GM19395 (cell line): ENCODE results near the gene UBQLN3.
A peak's percentile ranks its signal among the peaks of the same experiment; 100 is the strongest.

Source experiments
- ATAC-seq: cut with Tn5 transposase; IDR thresholded peaks from one replicate; pipeline ENCODE4 v1.9.1; 2021; ENCODE audit warnings: mild to moderate bottlenecking, moderate library complexity; ENCODE audit not compliant: unreplicated experiment

The UBQLN3 gene

GRCh38 chr11:5507177-5507932 lies 2.4 kb downstream of the UBQLN3 start:
- no peak for ATAC-seq

DNA sequence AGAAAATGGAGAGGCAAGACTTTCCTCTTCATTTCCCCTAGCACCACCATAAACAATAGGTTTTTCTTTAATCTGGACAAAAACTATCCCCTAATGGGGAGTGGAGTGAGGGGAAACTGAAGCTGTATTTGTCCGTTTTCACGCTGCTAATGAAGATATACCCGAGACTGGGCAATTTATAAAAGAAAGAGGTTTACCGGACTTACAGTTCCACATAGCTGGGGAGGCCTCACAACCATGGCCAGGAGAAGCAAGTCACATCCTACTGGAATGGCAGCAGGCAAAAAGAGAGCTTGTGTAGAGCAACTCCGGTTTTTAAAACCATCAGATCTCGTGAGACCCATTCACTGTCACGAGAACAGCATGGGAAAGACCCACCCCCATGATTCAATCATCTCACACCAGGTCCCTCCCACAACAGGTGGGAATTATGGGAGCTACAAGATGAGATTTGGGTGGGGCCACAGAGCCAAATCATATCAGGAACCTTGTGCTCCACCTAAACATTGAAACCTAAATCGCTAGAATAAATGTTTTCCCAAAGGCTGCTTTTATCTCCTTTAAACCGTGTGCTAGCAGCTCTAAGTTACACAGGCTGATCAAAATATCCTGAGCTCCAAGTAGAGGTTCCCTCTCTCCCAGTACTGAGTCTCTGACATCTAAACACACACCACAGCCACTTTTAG lies 4.3 kb downstream of the UBQLN3 start:
- no peak for ATAC-seq

DNA sequence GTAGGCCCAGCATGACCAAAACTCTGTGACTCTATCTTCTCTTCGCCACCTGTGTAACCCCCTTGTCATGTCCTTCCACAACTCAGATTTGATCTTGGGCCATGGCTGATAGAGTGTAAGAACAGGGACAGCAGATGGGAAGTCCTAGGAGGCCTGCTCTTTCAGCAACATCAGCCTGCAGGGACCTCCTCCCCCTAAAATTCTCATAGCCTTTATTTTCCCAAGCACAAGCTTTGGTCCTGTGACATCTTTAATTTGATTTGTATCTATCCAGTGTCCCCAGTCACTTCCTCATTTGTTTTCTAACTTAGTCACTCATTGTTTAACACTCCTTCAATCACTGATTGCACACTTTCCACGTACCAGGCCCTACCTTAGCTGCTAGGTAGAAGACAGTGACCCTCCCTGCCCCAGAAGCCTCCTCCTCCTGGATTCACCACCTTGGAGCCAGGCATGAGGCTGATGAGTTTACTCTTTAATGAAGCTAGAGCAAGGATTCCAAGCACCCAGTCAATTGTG lies 5.3 kb downstream of the UBQLN3 start:
- no peak for ATAC-seq

DNA sequence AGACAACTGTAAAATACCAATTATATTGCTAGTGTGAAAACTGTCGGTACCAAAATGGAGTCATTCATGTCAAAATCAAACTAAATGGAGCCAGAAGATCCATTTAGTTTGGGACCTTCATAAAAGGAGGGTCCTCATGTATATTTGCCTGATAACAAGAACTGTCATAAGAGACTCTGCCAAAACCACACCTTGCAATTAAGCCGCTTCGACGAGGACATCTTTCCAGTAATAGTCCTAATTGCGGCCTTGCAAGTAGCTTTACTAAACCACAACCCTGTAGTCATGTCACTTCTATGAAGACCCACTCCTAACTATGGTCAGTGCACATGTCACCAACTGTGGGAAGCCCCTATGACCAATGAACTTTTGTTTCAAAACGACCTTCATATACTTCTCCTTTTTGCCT lies 9.4 kb downstream of the UBQLN3 start:
- ATAC-seq = no peak

DNA sequence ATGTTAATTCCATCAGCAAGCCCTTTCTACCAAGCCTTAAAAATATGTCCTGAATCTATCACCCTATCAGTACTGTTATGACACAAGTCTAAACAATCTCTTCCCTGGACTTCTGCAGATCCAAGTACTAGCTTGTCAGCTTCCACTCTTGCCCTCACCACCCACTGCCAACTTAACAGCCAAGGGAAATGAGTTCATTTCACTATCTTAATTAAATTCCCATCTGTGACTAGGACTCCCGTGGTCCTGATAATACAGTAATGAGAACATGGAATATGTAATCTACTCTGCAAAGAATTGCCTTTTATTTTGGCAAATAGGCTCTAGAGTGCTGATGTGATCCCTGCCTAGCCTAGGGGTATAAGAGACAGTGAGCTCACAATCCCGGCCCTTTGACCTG lies 10.1 kb downstream of the UBQLN3 start:
- ATAC-seq = no peak

GRCh38 chr11:5489576-5490357 lies 20.0 kb downstream of the UBQLN3 start:
- ATAC-seq = no peak

DNA sequence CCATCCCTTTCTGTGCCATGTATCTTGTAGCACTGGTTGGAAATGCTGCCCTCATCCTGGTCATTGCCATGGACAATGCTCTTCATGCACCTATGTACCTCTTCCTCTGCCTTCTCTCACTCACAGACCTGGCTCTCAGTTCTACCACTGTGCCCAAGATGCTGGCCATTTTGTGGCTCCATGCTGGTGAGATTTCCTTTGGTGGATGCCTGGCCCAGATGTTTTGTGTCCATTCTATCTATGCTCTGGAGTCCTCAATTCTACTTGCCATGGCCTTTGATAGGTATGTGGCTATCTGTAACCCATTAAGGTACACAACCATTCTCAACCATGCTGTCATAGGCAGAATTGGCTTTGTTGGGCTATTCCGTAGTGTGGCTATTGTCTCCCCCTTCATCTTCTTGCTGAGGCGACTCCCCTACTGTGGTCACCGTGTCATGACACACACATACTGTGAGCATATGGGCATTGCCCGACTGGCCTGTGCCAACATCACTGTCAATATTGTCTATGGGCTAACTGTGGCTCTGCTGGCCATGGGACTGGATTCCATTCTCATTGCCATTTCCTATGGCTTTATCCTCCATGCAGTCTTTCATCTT lies 20.9 kb downstream of the UBQLN3 start:
- no peak for ATAC-seq

GRCh38 chr11:5488385-5488784 lies 21.4 kb downstream of the UBQLN3 start, which contains the start of gene OR52D1:
Gene OR52D1 (plus strand): TSS chr11:5488685. CDS start chr11:5488707, 22 bp downstream.
- no peak for ATAC-seq

- ATAC-seq = no peak
Measured at GRCh38 chr11:5486421-5486820, 23.3 kb downstream of the UBQLN3 start.

DNA sequence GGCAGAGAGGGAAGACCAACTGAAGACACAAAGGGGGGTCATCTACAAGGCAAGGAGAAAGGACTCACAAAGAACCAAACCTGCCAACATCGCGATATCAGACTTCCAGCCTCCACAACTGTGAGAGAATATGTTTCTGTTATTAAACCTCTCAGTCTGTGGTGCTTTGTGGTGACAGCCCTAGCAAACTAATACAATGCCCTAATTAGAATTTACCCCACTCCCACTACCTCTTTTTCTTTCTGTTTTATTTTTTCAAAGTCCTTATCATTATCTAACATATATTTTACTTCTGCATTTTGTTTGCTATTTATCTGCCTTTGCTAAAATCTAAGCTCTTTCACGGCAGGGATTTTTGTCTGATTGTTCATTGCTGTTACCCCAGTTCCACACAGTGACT lies 23.8 kb downstream of the UBQLN3 start:
- no peak for ATAC-seq

GRCh38 chr11:5476186-5476819 lies 33.5 kb downstream of the UBQLN3 start:
- peak; percentile 95 for ATAC-seq

DNA sequence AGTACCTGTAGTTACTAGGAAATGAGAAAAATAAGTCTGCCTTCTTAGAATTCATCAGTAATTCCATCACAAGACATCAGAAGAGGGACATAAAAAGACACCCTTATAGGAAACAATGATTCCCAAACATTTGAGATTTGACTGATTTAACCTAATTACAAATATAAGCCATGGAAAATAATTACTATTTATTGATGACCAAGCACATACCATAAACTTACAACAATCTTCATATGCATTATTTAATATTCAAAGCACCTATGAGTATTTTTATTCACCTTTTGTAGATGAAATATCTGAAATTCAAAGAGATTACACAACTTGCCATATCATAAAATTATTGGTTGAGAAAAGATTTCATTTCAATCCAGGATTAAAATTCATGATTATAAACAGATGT lies 35.8 kb downstream of the UBQLN3 start:
- no peak for ATAC-seq

GRCh38 chr11:5467527-5467926 lies 42.2 kb downstream of the UBQLN3 start:
- ATAC-seq = no peak

GRCh38 chr11:5460983-5461621 lies 48.7 kb downstream of the UBQLN3 start:
- no peak for ATAC-seq
